ENCODE measurements around the gene FLNB.
A peak's percentile ranks its signal among the peaks of the same experiment; 100 is the strongest.

The FLNB gene

GRCh38 chr3:58163234-58163633 is 155.0 kb downstream of the FLNB start:
- ATAC-seq: no peak
- TF ChIP-seq PPARA (CRISPR knock-in tag; IDR thresholded peaks at IDR 0.05; ENCODE audit: borderline replicate concordance) (no peak), TCF4 (CRISPR knock-in tag; IDR thresholded peaks at IDR 0.05; ENCODE audit: borderline replicate concordance) (no peak), ARNTL (CRISPR knock-in tag; IDR thresholded peaks at IDR 0.05; ENCODE audit: borderline replicate concordance, low read depth) (no peak), CREB5 (CRISPR knock-in tag; IDR thresholded peaks at IDR 0.05; ENCODE audit: low read depth) (no peak), PATZ1 (CRISPR knock-in tag; IDR thresholded peaks at IDR 0.05; ENCODE audit: borderline replicate concordance) (no peak), SNAI2 (CRISPR knock-in tag; IDR thresholded peaks at IDR 0.05) (no peak), BACH2 (CRISPR knock-in tag; IDR thresholded peaks at IDR 0.05; ENCODE audit: borderline replicate concordance) (no peak), ZNF565 (CRISPR knock-in tag; conservative IDR thresholded peaks at IDR 0.05; ENCODE audit: low read depth) (no peak)

GRCh38 chr3:58164199-58164879 is 156.1 kb downstream of the FLNB start:
- peak; percentile 23 for ATAC-seq
- TF ChIP-seq BACH2 (CRISPR knock-in tag; IDR thresholded peaks at IDR 0.05; ENCODE audit: borderline replicate concordance): no peak
- TF ChIP-seq CREB5 (CRISPR knock-in tag; IDR thresholded peaks at IDR 0.05; ENCODE audit: low read depth): no peak
- no peak for TF ChIP-seq OSR1 (CRISPR knock-in tag; IDR thresholded peaks at IDR 0.05)
- no peak for TF ChIP-seq TOX (CRISPR knock-in tag; IDR thresholded peaks at IDR 0.05; ENCODE audit: borderline replicate concordance)
- TF ChIP-seq ARNTL (CRISPR knock-in tag; IDR thresholded peaks at IDR 0.05; ENCODE audit: borderline replicate concordance, low read depth): no peak
- no peak for TF ChIP-seq CSRNP3 (CRISPR knock-in tag; IDR thresholded peaks at IDR 0.05)
- no peak for TF ChIP-seq PATZ1 (CRISPR knock-in tag; IDR thresholded peaks at IDR 0.05; ENCODE audit: borderline replicate concordance)

- ATAC-seq: no peak
- TF ChIP-seq ZFP30 (CRISPR knock-in tag; IDR thresholded peaks at IDR 0.05): no peak
- no peak for TF ChIP-seq SNAI2 (CRISPR knock-in tag; IDR thresholded peaks at IDR 0.05)
- TF ChIP-seq TSHZ2 (CRISPR knock-in tag; IDR thresholded peaks at IDR 0.05): no peak
- TF ChIP-seq CSDC2 (CRISPR knock-in tag; IDR thresholded peaks at IDR 0.05): no peak
- no peak for TF ChIP-seq ZC3H10 (CRISPR knock-in tag; IDR thresholded peaks at IDR 0.05)
- no peak for TF ChIP-seq ZNF70 (CRISPR knock-in tag; IDR thresholded peaks at IDR 0.05)
- no peak for TF ChIP-seq ESRRG (CRISPR knock-in tag; IDR thresholded peaks at IDR 0.05)
- no peak for TF ChIP-seq ZNF565 (CRISPR knock-in tag; conservative IDR thresholded peaks at IDR 0.05; ENCODE audit: low read depth)
- TF ChIP-seq BACH2 (CRISPR knock-in tag; IDR thresholded peaks at IDR 0.05; ENCODE audit: borderline replicate concordance): no peak
- TF ChIP-seq ARNTL (CRISPR knock-in tag; IDR thresholded peaks at IDR 0.05; ENCODE audit: borderline replicate concordance, low read depth): no peak
- TF ChIP-seq ZNF8 (CRISPR knock-in tag; IDR thresholded peaks at IDR 0.05): no peak
- TF ChIP-seq ISL1 (CRISPR knock-in tag; IDR thresholded peaks at IDR 0.05): no peak
- no peak for TF ChIP-seq TCF4 (CRISPR knock-in tag; IDR thresholded peaks at IDR 0.05; ENCODE audit: borderline replicate concordance)
- TF ChIP-seq GLIS3 (CRISPR knock-in tag; IDR thresholded peaks at IDR 0.05): no peak
Observed at GRCh38 chr3:58164906-58165821, 156.9 kb downstream of the FLNB start.

Data from SK-N-SH treated with all-trans-retinoic acid at 6 μM for 48 hours (cell line).